ENCODE data around the gene RBMS3. TPM values are rescaled to one million over a fixed set of nuclear protein-coding genes. Genes with fewer than 3 reads are reported as not detected.

The RBMS3 gene
- total and polyA plus RNA-seq, 2 experiments from 2014 or later: 20.8 TPM

- no peak overlapping the region for H3K4me3 ChIP-seq
- TF ChIP-seq, protein P1, sequence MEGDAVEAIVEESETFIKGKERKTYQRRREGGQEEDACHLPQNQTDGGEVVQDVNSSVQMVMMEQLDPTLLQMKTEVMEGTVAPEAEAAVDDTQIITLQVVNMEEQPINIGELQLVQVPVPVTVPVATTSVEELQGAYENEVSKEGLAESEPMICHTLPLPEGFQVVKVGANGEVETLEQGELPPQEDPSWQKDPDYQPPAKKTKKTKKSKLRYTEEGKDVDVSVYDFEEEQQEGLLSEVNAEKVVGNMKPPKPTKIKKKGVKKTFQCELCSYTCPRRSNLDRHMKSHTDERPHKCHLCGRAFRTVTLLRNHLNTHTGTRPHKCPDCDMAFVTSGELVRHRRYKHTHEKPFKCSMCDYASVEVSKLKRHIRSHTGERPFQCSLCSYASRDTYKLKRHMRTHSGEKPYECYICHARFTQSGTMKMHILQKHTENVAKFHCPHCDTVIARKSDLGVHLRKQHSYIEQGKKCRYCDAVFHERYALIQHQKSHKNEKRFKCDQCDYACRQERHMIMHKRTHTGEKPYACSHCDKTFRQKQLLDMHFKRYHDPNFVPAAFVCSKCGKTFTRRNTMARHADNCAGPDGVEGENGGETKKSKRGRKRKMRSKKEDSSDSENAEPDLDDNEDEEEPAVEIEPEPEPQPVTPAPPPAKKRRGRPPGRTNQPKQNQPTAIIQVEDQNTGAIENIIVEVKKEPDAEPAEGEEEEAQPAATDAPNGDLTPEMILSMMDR (IDR thresholded peaks at IDR 0.05; ENCODE audit: low read depth, low read length): no peak
- peaks cover 7% of the 10 kb centered on the region for H3K4me1 ChIP-seq (ENCODE audit: low read depth)
- H3K9me3 ChIP-seq (ENCODE audit: low read depth): no peaks in the 10 kb centered on the region
- no peak for DNase-seq (ENCODE audit: low read depth in 1 of 2, low spot score in 1 of 2)
- H3K27me3 ChIP-seq: no peaks in the 10 kb centered on the region
- no peak overlapping the region for H3K27ac ChIP-seq
- H3K36me3 ChIP-seq: no peaks in the 10 kb centered on the region
These were observed 3.6 kb upstream of the RBMS3 start for GRCh38 chr3:29277249-29277648.

- Histone ChIP-seq H3K27me3 (no peaks in the 10 kb centered on the region), H3K9me3 (ENCODE audit: low read depth) (no peaks in the 10 kb centered on the region), H3K36me3 (no peaks in the 10 kb centered on the region), H3K27ac (no peak overlapping the region), H3K4me1 (ENCODE audit: low read depth) (peaks cover 11% of the 10 kb centered on the region), H3K4me3 (no peak overlapping the region)
- peak in 1 of 2 donors; percentile 4 for DNase-seq (ENCODE audit: low read depth in 1 of 2, low spot score in 1 of 2)
- TF ChIP-seq, protein P1 (IDR thresholded peaks at IDR 0.05; ENCODE audit: low read depth, low read length): no peak
These were observed 1.6 kb upstream of the RBMS3 start for GRCh38 chr3:29279286-29279685.

- H3K4me3 ChIP-seq: peak overlapping the region; percentile 54
- peak; percentile 1 to 53 for DNase-seq (ENCODE audit: low read depth in 1 of 2, low spot score in 1 of 2)
- peaks cover 12% of the 10 kb centered on the region for H3K4me1 ChIP-seq (ENCODE audit: low read depth)
- H3K36me3 ChIP-seq: no peaks in the 10 kb centered on the region
- H3K27me3 ChIP-seq: no peaks in the 10 kb centered on the region
- H3K27ac ChIP-seq: no peak overlapping the region
- TF ChIP-seq, protein P1 (IDR thresholded peaks at IDR 0.05; ENCODE audit: low read depth, low read length): no peak
- no peaks in the 10 kb centered on the region for H3K9me3 ChIP-seq (ENCODE audit: low read depth)
These were observed 1.1 kb upstream of the RBMS3 start for GRCh38 chr3:29279806-29280205.

GRCh38 chr3:29281094-29281343 lies 148 bp downstream of the RBMS3 start:
- Histone ChIP-seq H3K4me1 (ENCODE audit: low read depth) (peaks cover 18% of the 10 kb centered on the region), H3K9me3 (ENCODE audit: low read depth) (no peaks in the 10 kb centered on the region), H3K4me3 (peak overlapping the region; percentile 54), H3K36me3 (no peaks in the 10 kb centered on the region), H3K27ac (peak overlapping the region; percentile 95), H3K27me3 (no peaks in the 10 kb centered on the region)
- DNase-seq (ENCODE audit: low read depth in 1 of 2, low spot score in 1 of 2): no peak
- TF ChIP-seq, protein P1 (IDR thresholded peaks at IDR 0.05; ENCODE audit: low read depth, low read length): no peak

DNA sequence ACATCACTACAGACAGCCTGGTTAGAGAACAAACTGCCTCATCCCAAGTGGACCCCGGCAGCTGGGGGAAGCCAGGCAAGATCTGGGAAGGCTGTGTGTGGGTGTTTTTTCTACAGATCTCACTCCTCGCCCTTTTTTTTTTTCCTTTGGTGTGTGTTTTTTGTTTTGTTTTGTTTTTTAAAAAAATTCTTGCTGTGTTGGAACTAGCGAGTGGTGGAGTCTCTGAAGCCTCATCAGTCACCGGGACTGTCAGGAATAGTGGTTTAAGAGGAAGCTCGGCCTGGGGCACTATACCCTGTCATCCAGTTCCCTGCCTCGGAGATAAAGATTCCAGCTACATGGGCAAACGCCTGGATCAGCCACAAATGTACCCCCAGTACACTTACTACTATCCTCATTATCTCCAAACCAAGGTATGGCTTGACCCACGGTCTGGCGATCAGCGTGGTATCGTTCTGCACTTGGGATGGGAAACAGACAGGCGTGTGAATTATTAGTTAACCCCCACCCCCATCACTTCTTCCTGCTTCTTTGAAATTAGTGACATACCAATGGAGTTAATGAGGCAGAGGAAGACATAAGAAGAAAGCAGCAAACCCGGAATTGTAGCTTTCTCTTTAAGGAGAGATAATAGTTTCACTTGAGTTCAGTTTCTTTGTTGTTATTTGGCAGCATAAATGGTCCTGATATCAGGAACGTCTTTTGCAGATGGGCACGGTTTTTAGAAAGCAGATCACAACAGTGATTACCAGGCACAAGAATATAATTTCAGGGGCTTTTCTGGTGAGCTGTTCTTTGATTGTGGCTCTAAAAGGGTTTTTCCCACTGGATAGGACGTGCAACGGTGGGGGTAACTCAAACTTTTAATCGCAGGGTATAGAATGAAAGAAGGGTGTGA lies 722 bp downstream of the RBMS3 start:
- Histone ChIP-seq H3K4me3 (peak overlapping the region; percentile 54), H3K9me3 (ENCODE audit: low read depth) (no peaks in the 10 kb centered on the region), H3K27ac (peak overlapping the region; percentile 95), H3K4me1 (ENCODE audit: low read depth) (peaks cover 22% of the 10 kb centered on the region), H3K36me3 (no peaks in the 10 kb centered on the region), H3K27me3 (no peaks in the 10 kb centered on the region)
- peak; percentile 59 to 71 for DNase-seq (ENCODE audit: low read depth in 1 of 2, low spot score in 1 of 2)
- TF ChIP-seq, protein P1 (IDR thresholded peaks at IDR 0.05; ENCODE audit: low read depth, low read length): no peak
